G401 (cell line): Measurements from ENCODE around the gene CNTN5. TPM values are rescaled to one million over a fixed set of nuclear protein-coding genes. Genes with fewer than 3 reads are reported as not detected.

ENCODE experiments used
- DNase-seq: peaks from one replicate; pipeline ENCODE4 v3.0.0-alpha.2; 2015; ENCODE audit warnings: low spot score
- in situ Hi-C: cut with HindIII; loops from 2 replicates; pipeline ENCODE4 v1.10.0; 2016; ENCODE audit warnings: low sequenced_read_pairs, mixed read lengths
- total RNA-seq: library from RNA; depleted of rRNA; stranded (reverse); fragments of >200 nt; shearing (Covaris generic); gene quantifications from 2 replicates; pipeline ENCODE4 v1.2.3, GENCODE V29; 2014

CNTN5 gene
- total RNA-seq, 1 experiment from 2014 or later: not detected

- in situ Hi-C loops: no loop called here
- DNase-seq: no peak
These were observed 1276.8 kb downstream of the CNTN5 start for GRCh38 chr11:100297516-100297915.

- no peak for DNase-seq
- in situ Hi-C loops: no loop called here
These were observed 1282.1 kb downstream of the CNTN5 start for GRCh38 chr11:100302824-100303223.

- no peak for DNase-seq
- in situ Hi-C loops: no loop called here
These were observed 1283.1 kb downstream of the CNTN5 start for GRCh38 chr11:100303897-100304296.

- in situ Hi-C loops: no loop called here
These were observed 1287.5 kb downstream of the CNTN5 start for GRCh38 chr11:100308202-100308601.

GRCh38 chr11:100315946-100316345, 1295.2 kb downstream of the CNTN5 start:
- in situ Hi-C loops: no loop called here
- DNase-seq: no peak

More at GRCh38 chr11:100308202-100308601, 1287.5 kb downstream of the CNTN5 start:
- DNase-seq: no peak

- in situ Hi-C loops: no loop called here
These were observed 1296.2 kb downstream of the CNTN5 start for GRCh38 chr11:100316952-100317351.

GRCh38 chr11:100319691-100320090, 1298.9 kb downstream of the CNTN5 start:
- in situ Hi-C loops: no loop called here
- DNase-seq: no peak

More at GRCh38 chr11:100316952-100317351, 1296.2 kb downstream of the CNTN5 start:
- no peak for DNase-seq

GRCh38 chr11:100328626-100329340, 1308.0 kb downstream of the CNTN5 start:
- no peak for DNase-seq
- in situ Hi-C loops: no loop called here

GRCh38 chr11:100329352-100329751, 1308.6 kb downstream of the CNTN5 start:
- DNase-seq: no peak
- in situ Hi-C loops: no loop called here

- DNase-seq: no peak
- in situ Hi-C loops: no loop called here
These were observed 1316.1 kb downstream of the CNTN5 start for GRCh38 chr11:100336873-100337272.

- DNase-seq: no peak
- in situ Hi-C loops: no loop called here
These were observed 1317.5 kb downstream of the CNTN5 start for GRCh38 chr11:100338144-100338840.

GRCh38 chr11:100340466-100341319, 1319.9 kb downstream of the CNTN5 start:
- in situ Hi-C loops: no loop called here

GRCh38 chr11:100353083-100353482, 1332.3 kb downstream of the CNTN5 start:
- in situ Hi-C loops: no loop called here
- DNase-seq: no peak

More at GRCh38 chr11:100340466-100341319, 1319.9 kb downstream of the CNTN5 start:
- no peak for DNase-seq

GRCh38 chr11:100354736-100355135, 1334.0 kb downstream of the CNTN5 start:
- no peak for DNase-seq
- in situ Hi-C loops: no loop called here

- in situ Hi-C loops: no loop called here
- no peak for DNase-seq
These were observed 1335.3 kb downstream of the CNTN5 start for GRCh38 chr11:100356035-100356434.

GRCh38 chr11:100359281-100359680, 1338.5 kb downstream of the CNTN5 start:
- in situ Hi-C loops: no loop called here
- DNase-seq: no peak

- in situ Hi-C loops: no loop called here
- no peak for DNase-seq
These were observed 1347.1 kb downstream of the CNTN5 start for GRCh38 chr11:100367892-100368291.

GRCh38 chr11:100383357-100383865, 1362.7 kb downstream of the CNTN5 start:
- in situ Hi-C loops: no loop called here
- DNase-seq: no peak

GRCh38 chr11:100396266-100396665, 1375.5 kb downstream of the CNTN5 start:
- DNase-seq: no peak
- in situ Hi-C loops: no loop called here

GRCh38 chr11:100397401-100397800, 1376.7 kb downstream of the CNTN5 start:
- DNase-seq: no peak
- in situ Hi-C loops: no loop called here
